ENCODE measurements around the gene PCYT1B. TPM values are rescaled to one million over a fixed set of nuclear protein-coding genes. Genes with fewer than 3 reads are reported as not detected.

PCYT1B gene
- total RNA-seq, 4 donors from 2014 or later: 0.36 to 1.1 (median 0.55) TPM

DNA sequence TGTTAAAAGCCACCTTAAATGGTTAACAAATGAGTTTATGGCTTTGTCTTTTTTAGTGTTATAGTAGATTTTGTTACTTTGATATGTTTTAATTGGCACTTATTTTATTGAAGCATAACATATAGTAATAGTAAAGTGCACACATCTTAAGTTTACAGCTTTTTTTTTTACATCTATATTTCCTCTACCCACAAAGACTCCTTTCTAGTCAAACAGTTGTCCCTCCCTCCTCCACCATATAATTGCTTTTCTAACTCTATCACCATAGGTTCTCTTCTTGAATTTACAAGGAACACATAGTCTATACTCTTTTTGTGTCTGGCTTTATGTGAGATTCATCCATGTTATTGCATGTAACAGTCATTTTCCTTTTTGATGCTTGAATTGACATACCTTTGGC, 110.6 kb downstream of the PCYT1B start:
- no peak overlapping the region for H3K4me3 ChIP-seq
- no peaks in the 10 kb centered on the region for H3K27me3 ChIP-seq
- H3K9me3 ChIP-seq: no peaks in the 10 kb centered on the region
- TF ChIP-seq POLR2A (IDR thresholded peaks at IDR 0.05): no peak
- DNase-seq (ENCODE audit: low spot score in 2 of 2): no peak
- H3K36me3 ChIP-seq: no peaks in the 10 kb centered on the region
- no peak overlapping the region for H3K27ac ChIP-seq
- no peaks in the 10 kb centered on the region for H3K4me1 ChIP-seq

DNA sequence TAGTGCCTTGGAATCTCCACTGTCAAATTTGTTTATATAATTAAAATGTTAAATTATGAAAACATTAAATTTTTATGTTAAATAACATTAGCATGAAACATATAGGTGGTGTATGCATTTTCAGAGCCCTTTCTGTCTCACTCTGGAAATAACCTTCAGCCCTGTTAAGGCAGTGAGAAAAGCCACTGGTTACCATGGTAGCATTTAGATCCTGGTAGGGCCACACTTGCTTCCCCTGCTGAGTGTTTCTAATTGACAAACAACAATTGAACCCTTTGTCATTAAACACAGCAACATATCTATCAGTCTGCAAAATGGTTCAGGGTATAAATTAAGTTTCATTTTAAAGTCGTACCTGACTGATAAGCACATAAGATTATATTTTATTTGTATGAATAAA, 118.5 kb downstream of the PCYT1B start:
- Histone ChIP-seq H3K27ac (no peak overlapping the region), H3K4me1 (no peaks in the 10 kb centered on the region), H3K27me3 (no peaks in the 10 kb centered on the region), H3K9me3 (no peaks in the 10 kb centered on the region), H3K36me3 (peaks cover 9% of the 10 kb centered on the region), H3K4me3 (no peak overlapping the region)
- TF ChIP-seq, protein P1, sequence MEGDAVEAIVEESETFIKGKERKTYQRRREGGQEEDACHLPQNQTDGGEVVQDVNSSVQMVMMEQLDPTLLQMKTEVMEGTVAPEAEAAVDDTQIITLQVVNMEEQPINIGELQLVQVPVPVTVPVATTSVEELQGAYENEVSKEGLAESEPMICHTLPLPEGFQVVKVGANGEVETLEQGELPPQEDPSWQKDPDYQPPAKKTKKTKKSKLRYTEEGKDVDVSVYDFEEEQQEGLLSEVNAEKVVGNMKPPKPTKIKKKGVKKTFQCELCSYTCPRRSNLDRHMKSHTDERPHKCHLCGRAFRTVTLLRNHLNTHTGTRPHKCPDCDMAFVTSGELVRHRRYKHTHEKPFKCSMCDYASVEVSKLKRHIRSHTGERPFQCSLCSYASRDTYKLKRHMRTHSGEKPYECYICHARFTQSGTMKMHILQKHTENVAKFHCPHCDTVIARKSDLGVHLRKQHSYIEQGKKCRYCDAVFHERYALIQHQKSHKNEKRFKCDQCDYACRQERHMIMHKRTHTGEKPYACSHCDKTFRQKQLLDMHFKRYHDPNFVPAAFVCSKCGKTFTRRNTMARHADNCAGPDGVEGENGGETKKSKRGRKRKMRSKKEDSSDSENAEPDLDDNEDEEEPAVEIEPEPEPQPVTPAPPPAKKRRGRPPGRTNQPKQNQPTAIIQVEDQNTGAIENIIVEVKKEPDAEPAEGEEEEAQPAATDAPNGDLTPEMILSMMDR (IDR thresholded peaks at IDR 0.05): no peak
- TF ChIP-seq POLR2AphosphoS5 (IDR thresholded peaks at IDR 0.05): no peak
- WGBS: 63% methylated on average over 1 of the region's 1 CpG
- no peak for DNase-seq (ENCODE audit: low spot score in 2 of 2)

DNA sequence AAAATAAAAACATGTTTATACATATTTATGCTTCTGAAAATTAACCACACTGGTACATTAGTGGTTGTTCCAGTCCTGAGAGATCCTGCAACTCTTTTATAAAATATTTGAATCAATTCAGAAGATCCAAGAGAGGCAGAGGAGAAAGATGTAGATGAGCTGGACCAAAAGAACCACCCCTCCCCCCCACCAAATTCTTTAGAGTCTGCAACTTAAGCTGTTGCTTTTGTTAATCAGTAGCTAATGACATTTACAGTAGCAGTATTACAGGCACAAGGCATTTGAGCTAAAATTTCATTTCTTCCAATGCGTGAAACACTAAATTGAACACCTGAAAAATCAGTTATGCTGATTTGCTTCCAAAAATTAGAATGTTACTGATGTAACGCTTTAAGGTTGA, 120.5 kb downstream of the PCYT1B start:
- no peak for DNase-seq (ENCODE audit: low spot score in 2 of 2)
- peaks cover 12% of the 10 kb centered on the region for H3K36me3 ChIP-seq
- no peaks in the 10 kb centered on the region for H3K4me1 ChIP-seq
- no peaks in the 10 kb centered on the region for H3K9me3 ChIP-seq
- TF ChIP-seq POLR2A (IDR thresholded peaks at IDR 0.05) (no peak), EP300 (IDR thresholded peaks at IDR 0.05) (no peak), POLR2AphosphoS5 (IDR thresholded peaks at IDR 0.05) (no peak)
- TF ChIP-seq, protein P1 (IDR thresholded peaks at IDR 0.05): no peak
- H3K27ac ChIP-seq: no peak overlapping the region
- H3K27me3 ChIP-seq: no peaks in the 10 kb centered on the region
- H3K4me3 ChIP-seq: no peak overlapping the region
- WGBS: 79% methylated on average over 2 of the region's 2 CpGs

DNA sequence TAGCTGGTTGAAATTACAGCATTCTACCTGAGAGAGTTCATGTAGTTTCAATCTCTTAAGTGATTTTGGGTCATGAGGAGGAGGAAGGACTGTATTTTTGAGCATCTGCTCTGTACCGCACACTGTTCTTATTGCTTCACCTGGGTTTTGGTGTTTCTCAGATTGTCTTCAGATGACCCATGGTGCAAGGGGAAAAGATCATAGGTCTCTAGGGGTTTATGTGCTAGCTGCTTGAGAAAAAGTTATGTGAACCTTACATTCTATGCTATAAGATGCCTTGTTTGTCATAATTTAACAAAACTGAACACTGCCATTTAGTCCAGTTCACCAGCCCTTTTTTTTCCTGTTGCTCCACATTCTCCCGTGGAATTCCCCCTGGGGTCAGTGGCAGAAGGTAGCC, 121.7 kb downstream of the PCYT1B start:
- Histone ChIP-seq H3K4me3 (no peak overlapping the region), H3K9me3 (no peaks in the 10 kb centered on the region), H3K4me1 (no peaks in the 10 kb centered on the region), H3K27me3 (no peaks in the 10 kb centered on the region), H3K36me3 (peaks cover 12% of the 10 kb centered on the region), H3K27ac (no peak overlapping the region)
- no peak for DNase-seq (ENCODE audit: low spot score in 2 of 2)
- TF ChIP-seq POLR2AphosphoS5 (IDR thresholded peaks at IDR 0.05) (no peak), EP300 (IDR thresholded peaks at IDR 0.05) (no peak)
- TF ChIP-seq, protein P1 (IDR thresholded peaks at IDR 0.05): no peak
- 81% methylated on average over 2 of the region's 2 CpGs for WGBS

DNA sequence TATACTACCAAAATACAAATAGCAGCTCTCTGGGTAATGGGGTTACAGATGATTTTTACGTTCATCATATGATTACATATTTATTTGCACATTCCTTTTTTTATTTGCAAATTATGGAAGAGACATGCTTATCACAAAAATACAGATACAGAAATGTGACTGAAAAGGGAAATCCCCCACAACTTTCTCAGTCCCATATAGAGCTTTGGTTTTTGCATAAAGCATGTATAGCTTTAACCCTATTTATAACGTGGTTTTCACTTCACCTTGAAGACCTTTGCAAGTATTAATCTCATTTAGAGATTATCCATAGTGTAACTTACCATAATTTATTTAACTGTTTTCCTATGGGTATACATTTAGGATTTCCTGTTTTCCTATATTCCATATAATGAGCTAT, 126.7 kb downstream of the PCYT1B start:
- 85% methylated on average over 2 of the region's 2 CpGs for WGBS
- Histone ChIP-seq H3K27ac (no peak overlapping the region), H3K9me3 (no peaks in the 10 kb centered on the region), H3K27me3 (no peaks in the 10 kb centered on the region), H3K4me1 (no peaks in the 10 kb centered on the region), H3K4me3 (no peak overlapping the region), H3K36me3 (peaks cover 5% of the 10 kb centered on the region)
- TF ChIP-seq, protein P1 (IDR thresholded peaks at IDR 0.05): no peak
- TF ChIP-seq EP300 (IDR thresholded peaks at IDR 0.05): no peak
- DNase-seq (ENCODE audit: low spot score in 2 of 2): no peak

DNA sequence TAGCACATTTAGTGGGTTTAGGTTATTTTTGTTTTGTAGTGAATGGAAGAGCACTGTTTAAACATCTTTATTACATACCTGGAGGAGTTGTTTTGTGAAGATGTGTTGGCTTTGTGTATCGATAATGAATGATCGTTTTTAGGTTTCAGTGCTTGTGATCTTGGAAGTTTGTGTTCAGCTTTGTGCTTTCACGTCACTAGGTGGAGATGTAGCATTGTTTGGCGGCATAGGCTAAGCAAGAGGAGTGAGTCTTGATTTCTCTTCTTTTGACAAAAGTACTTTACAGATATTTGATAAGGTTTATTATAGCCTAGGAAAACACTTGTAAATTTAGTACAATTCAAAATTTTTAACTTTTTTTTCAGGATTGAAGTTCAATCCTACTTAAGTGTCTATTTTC, 131.7 kb downstream of the PCYT1B start:
- no peak overlapping the region for H3K27ac ChIP-seq
- no peak for DNase-seq (ENCODE audit: low spot score in 2 of 2)
- H3K9me3 ChIP-seq: no peaks in the 10 kb centered on the region
- 60% methylated on average over 4 of the region's 4 CpGs for WGBS
- no peaks in the 10 kb centered on the region for H3K4me1 ChIP-seq
- TF ChIP-seq POLR2A (IDR thresholded peaks at IDR 0.05) (no peak), EP300 (IDR thresholded peaks at IDR 0.05) (no peak), POLR2AphosphoS5 (IDR thresholded peaks at IDR 0.05) (no peak)
- TF ChIP-seq, protein P1 (IDR thresholded peaks at IDR 0.05): no peak
- peaks cover 3% of the 10 kb centered on the region for H3K36me3 ChIP-seq
- no peak overlapping the region for H3K4me3 ChIP-seq
- no peaks in the 10 kb centered on the region for H3K27me3 ChIP-seq
